H9 (cell line): Measurements from ENCODE around the gene FKBP8. TPM values are rescaled to one million over a fixed set of nuclear protein-coding genes. Genes with fewer than 3 reads are reported as not detected.

Experiments
- DNase-seq: peaks from one replicate; pipeline ENCODE4 v3.0.0-alpha.2; 2017
- H2AFZ ChIP-seq: one replicate; pipeline ENCODE4 v1.6.1; 2013; ENCODE audit warnings: mild to moderate bottlenecking, low read length, control low read depth, moderate library complexity
- H2AK5ac ChIP-seq: 2 replicates; pipeline ENCODE4 v1.6.1; 2013; ENCODE audit warnings: low read length, control low read depth, mixed read lengths; ENCODE audit not compliant: insufficient read length
- H2BK120ac ChIP-seq: one replicate; pipeline ENCODE4 v1.6.1; 2013; ENCODE audit warnings: low read depth, mild to moderate bottlenecking, low read length, control low read depth, inconsistent platforms; ENCODE audit not compliant: poor library complexity, severe bottlenecking
- H2BK12ac ChIP-seq: 2 replicates; pipeline ENCODE4 v1.6.1; 2013; ENCODE audit warnings: low read length, control low read depth, mixed read lengths, low read depth; ENCODE audit not compliant: insufficient read length
- H2BK15ac ChIP-seq: 2 replicates; pipeline ENCODE4 v1.6.1; 2013; ENCODE audit warnings: low read depth, low read length, control low read depth
- H2BK20ac ChIP-seq: one replicate; pipeline ENCODE4 v1.6.1; 2013; ENCODE audit warnings: low read depth, mild to moderate bottlenecking, low read length, control low read depth, inconsistent platforms; ENCODE audit not compliant: poor library complexity, severe bottlenecking
- H2BK5ac ChIP-seq: 2 replicates; pipeline ENCODE4 v1.6.1; 2013; ENCODE audit warnings: low read length, control low read depth, mixed read lengths; ENCODE audit not compliant: insufficient read length
- H3K14ac ChIP-seq: 2 replicates; pipeline ENCODE4 v1.6.1; 2013; ENCODE audit warnings: low read length, control low read depth; ENCODE audit not compliant: insufficient read depth
- H3K18ac ChIP-seq: 2 replicates; pipeline ENCODE4 v1.6.1; 2013; ENCODE audit warnings: low read depth, mild to moderate bottlenecking, mixed read lengths, low read length, control low read depth; ENCODE audit not compliant: insufficient read length
- H3K23ac ChIP-seq: 2 replicates; pipeline ENCODE4 v1.6.1; 2013; ENCODE audit warnings: low read length, control low read depth, mixed read lengths, low read depth; ENCODE audit not compliant: insufficient read length
- H3K23me2 ChIP-seq: 2 replicates; pipeline ENCODE4 v1.6.1; 2013; ENCODE audit warnings: low read depth, mild to moderate bottlenecking, mixed read lengths, low read length, control low read depth; ENCODE audit not compliant: insufficient read length, poor library complexity, severe bottlenecking
- H3K27ac ChIP-seq: 2 replicates; pipeline ENCODE4 v1.5.1; 2013; ENCODE audit warnings: low read length, control low read depth, mixed read lengths, low read depth; ENCODE audit not compliant: insufficient read length
- H3K27me3 ChIP-seq: 2 replicates; pipeline ENCODE4 v1.6.1; 2013; ENCODE audit warnings: low read length, control low read depth, inconsistent platforms; ENCODE audit not compliant: insufficient read depth
- H3K4ac ChIP-seq: 2 replicates; pipeline ENCODE4 v1.6.1; 2013; ENCODE audit warnings: low read depth, mild to moderate bottlenecking, control low read depth, inconsistent platforms, low read length, moderate library complexity
- H3K4me1 ChIP-seq: 2 replicates; pipeline ENCODE4 v1.6.1; 2013; ENCODE audit warnings: low read length, control low read depth, inconsistent platforms; ENCODE audit not compliant: insufficient read depth
- H3K4me2 ChIP-seq: 2 replicates; pipeline ENCODE4 v1.6.1; 2013; ENCODE audit warnings: low read length, control low read depth, mixed read lengths; ENCODE audit not compliant: insufficient read length, insufficient read depth
- H3K56ac ChIP-seq: 2 replicates; pipeline ENCODE4 v1.6.1; 2013; ENCODE audit warnings: low read depth, mild to moderate bottlenecking, mixed read lengths, low read length, control low read depth; ENCODE audit not compliant: insufficient read length
- H3K79me1 ChIP-seq: 2 replicates; pipeline ENCODE4 v1.6.1; 2013; ENCODE audit warnings: low read depth, mild to moderate bottlenecking, moderate library complexity, low read length, control low read depth, inconsistent platforms; ENCODE audit not compliant: insufficient read depth, poor library complexity, severe bottlenecking
- H3K79me2 ChIP-seq: 2 replicates; pipeline ENCODE4 v1.6.1; 2013; ENCODE audit warnings: low read length, control low read depth, inconsistent platforms; ENCODE audit not compliant: insufficient read depth
- H3K9ac ChIP-seq: 2 replicates; pipeline ENCODE4 v1.6.1; 2013; ENCODE audit warnings: low read length, control low read depth, mixed read lengths; ENCODE audit not compliant: insufficient read length; ENCODE audit errors: extremely low read depth
- H3K9me3 ChIP-seq: one replicate; pipeline ENCODE4 v1.6.1; 2013; ENCODE audit warnings: low read depth, low read length, inconsistent platforms; ENCODE audit not compliant: control insufficient read depth
- H3T11ph ChIP-seq: one replicate; pipeline ENCODE4 v1.6.1; 2013; ENCODE audit warnings: mild to moderate bottlenecking, low read length, control low read depth, inconsistent platforms
- H4K20me1 ChIP-seq: one replicate; pipeline ENCODE4 v1.6.1; 2013; ENCODE audit not compliant: control insufficient read depth, insufficient read length, insufficient read depth
- H4K5ac ChIP-seq: 2 replicates; pipeline ENCODE4 v1.6.1; 2013; ENCODE audit warnings: low read depth, mild to moderate bottlenecking, mixed read lengths, low read length, control low read depth; ENCODE audit not compliant: insufficient read length
- H4K8ac ChIP-seq: replicated peaks from 2 replicates; pipeline ENCODE4 v1.6.1; 2013; ENCODE audit warnings: low read length, control low read depth, mixed read lengths, low read depth; ENCODE audit not compliant: insufficient read length
- H4K91ac ChIP-seq: 2 replicates; pipeline ENCODE4 v1.6.1; 2013; ENCODE audit warnings: low read depth, mild to moderate bottlenecking, moderate library complexity, mixed read lengths, low read length, control low read depth; ENCODE audit not compliant: insufficient read length
- H3K27ac Mint-ChIP-seq, 3 experiments: 2 replicates in 2 of 3; 3 replicates in 1 of 3; pipeline ENCODE4 v1.8.0; 2020 to 2021; ENCODE audit warnings: mixed read lengths in 3 of 3, mild to moderate bottlenecking in 1 of 3, moderate library complexity in 1 of 3
- H3K27me3 Mint-ChIP-seq: 2 replicates; pipeline ENCODE4 v1.8.0; 2021; ENCODE audit warnings: low read depth, mild to moderate bottlenecking, moderate library complexity, mixed read lengths
- H3K36me3 Mint-ChIP-seq, 3 experiments: 2 replicates in 2 of 3; 3 replicates in 1 of 3; pipeline ENCODE4 v1.8.0; 2020 to 2021; ENCODE audit warnings: low read depth in 3 of 3, mixed read lengths in 3 of 3; ENCODE audit not compliant: insufficient read depth in 1 of 3
- H3K4me1 Mint-ChIP-seq, 2 experiments: 2 replicates each; pipeline ENCODE4 v1.8.0; 2020; ENCODE audit warnings: mixed read lengths in 2 of 2
- H3K4me3 Mint-ChIP-seq, 2 experiments: 2 replicates in 1 of 2; 3 replicates in 1 of 2; pipeline ENCODE4 v1.8.0; 2020 to 2021; ENCODE audit warnings: mild to moderate bottlenecking in 2 of 2, mixed read lengths in 2 of 2, moderate library complexity in 1 of 2
- H3K9me3 Mint-ChIP-seq, 2 experiments: 2 replicates in 1 of 2; 3 replicates in 1 of 2; pipeline ENCODE4 v1.8.0; 2020; ENCODE audit warnings: mild to moderate bottlenecking in 2 of 2, mixed read lengths in 2 of 2, moderate library complexity in 1 of 2
- CTCF ChIP-seq: fragments of 200-600 bp; sonication (generic); conservative IDR thresholded peaks from 3 replicates; pipeline ENCODE4 v1.8.0; 2021; ENCODE audit warnings: antibody characterized with exemption, mild to moderate bottlenecking
- WGBS: extraction: QIAGEN DNeasy Blood & Tissue Kit; methylation state at CpG from one replicate; pipeline ENCODE4 v1.1.7; 2013; ENCODE audit warnings: missing lambda C conversion rate, low lambda C conversion rate, mixed read lengths; ENCODE audit not compliant: insufficient read length; ENCODE audit errors: extremely low coverage; 5-methylcytosine and 5-hydroxymethylcytosine counted together
- total RNA-seq: library from RNA; stranded (reverse); gene quantifications from 2 replicates; pipeline ENCODE4 v1.2.1, GENCODE V29; 2021

Gene FKBP8
- total RNA-seq, 1 experiment from 2014 or later, result 308 TPM

GRCh38 chr19:18574691-18575291, 31.4 kb upstream of the FKBP8 start:
- peak overlapping the region in 1 of 2 experiments; percentile 32; a peak in 1 of 5 replicates for H3K4me3 Mint-ChIP-seq
- peaks cover 12% of the 10 kb centered on the region for H3K23me2 ChIP-seq
- peaks cover 14% of the 10 kb centered on the region for H3K79me2 ChIP-seq

More at GRCh38 chr19:18574691-18575291, 31.4 kb upstream of the FKBP8 start:
- Histone ChIP-seq H3K27me3 (no peaks in the 10 kb centered on the region), H3K18ac (no peak overlapping the region), H3K27ac (no peak overlapping the region), H3T11ph (no peak overlapping the region), H4K20me1 (peaks cover 2% of the 10 kb centered on the region), H3K79me1 (peaks cover 7% of the 10 kb centered on the region), H3K23ac (no peak overlapping the region), H4K8ac (no peak overlapping the region), H2BK20ac (no peak overlapping the region), H2AFZ (no peak overlapping the region), H3K4ac (no peak overlapping the region), H3K9me3 (no peaks in the 10 kb centered on the region), H3K56ac (no peak overlapping the region), H4K5ac (no peak overlapping the region), H2AK5ac (no peak overlapping the region), H3K4me2 (no peak overlapping the region), H4K91ac (no peak overlapping the region), H2BK15ac (no peak overlapping the region), H3K4me1 (peaks cover 8% of the 10 kb centered on the region; the same call in 1 of the 2 replicates), H2BK120ac (no peak overlapping the region), H3K14ac (no peak overlapping the region), H2BK5ac (no peak overlapping the region), H3K9ac (no peak overlapping the region), H2BK12ac (no peak overlapping the region)
- Mint-ChIP-seq H3K27me3 (no peaks in the 10 kb centered on the region; the same call in 1 of the 2 replicates), H3K27ac (peak overlapping the region in 1 of 3 experiments; percentile 56; a peak in 1 of 7 replicates), H3K4me1 (peaks cover 11 to 15% of the 10 kb centered on the region in 2 experiments), H3K9me3 (no peaks in the 10 kb centered on the region), H3K36me3 (peaks cover 32 to 70% (median 44%) of the 10 kb centered on the region in 3 experiments)
- WGBS, result no CpG with 5 or more reads among the region's 18 CpGs
- DNase-seq, result no peak
- no peak for TF ChIP-seq CTCF
